OCI-LY3 (cell line): ENCODE measurements around the gene BAIAP2L1.

Experiments
- H2AFZ ChIP-seq: fragments of 200-600, 300-600 bp; shearing (Covaris generic); 2 replicates; pipeline ENCODE4 v1.6.0; 2014; ENCODE audit warnings: antibody characterized with exemption, low read depth, low read length
- H3K27ac ChIP-seq: fragments of 200-600, 300-600 bp; sonication (generic); 2 replicates; pipeline ENCODE4 v1.5.1; 2014; ENCODE audit warnings: mild to moderate bottlenecking, low read length, moderate library complexity, mixed read lengths
- H3K27me3 ChIP-seq: fragments of 200-600, 300-600 bp; sonication (generic); 2 replicates; pipeline ENCODE4 v1.6.1; 2014; ENCODE audit warnings: low read depth, low read length, mixed read lengths
- H3K36me3 ChIP-seq: fragments of 200-600, 300-600 bp; sonication (generic); replicated peaks from 2 replicates; pipeline ENCODE3; 2014; ENCODE audit warnings: low read depth, low read length, mixed read lengths
- H3K4me1 ChIP-seq: fragments of 300-600, 200-600 bp; sonication (generic); 2 replicates; pipeline ENCODE4 v1.6.1; 2014; ENCODE audit warnings: low read length, mixed read lengths
- H3K4me2 ChIP-seq: fragments of 200-600, 300-600 bp; sonication (generic); 2 replicates; pipeline ENCODE4 v1.6.1; 2014; ENCODE audit warnings: low read length, mixed read lengths
- H3K4me3 ChIP-seq: fragments of 300-600, 200-600 bp; sonication (generic); 2 replicates; pipeline ENCODE4 v1.5.1; 2014; ENCODE audit warnings: antibody characterized with exemption, mild to moderate bottlenecking, low read length, moderate library complexity
- H3K79me2 ChIP-seq: fragments of 300-600, 200-600 bp; shearing (Covaris generic); 2 replicates; pipeline ENCODE4 v1.6.1; 2014; ENCODE audit warnings: mild to moderate bottlenecking, low read length, mixed read lengths
- H3K9ac ChIP-seq: fragments of 300-600, 200-600 bp; shearing (Covaris generic); 2 replicates; pipeline ENCODE4 v1.6.0; 2014; ENCODE audit warnings: mild to moderate bottlenecking, low read length, moderate library complexity
- H3K9me3 ChIP-seq: fragments of 200-600, 300-600 bp; shearing (Covaris generic); 2 replicates; pipeline ENCODE4 v1.6.1; 2014; ENCODE audit warnings: low read length, mixed read lengths; ENCODE audit not compliant: insufficient read depth
- H4K20me1 ChIP-seq: fragments of 200-600, 300-600 bp; sonication (generic); 2 replicates; pipeline ENCODE4 v1.6.1; 2016; ENCODE audit warnings: low read length, mixed read lengths; ENCODE audit not compliant: insufficient read depth
- CTCF ChIP-seq: fragments of 200-600, 300-600 bp; sonication (generic); IDR thresholded peaks from 2 replicates; pipeline ENCODE4 v1.5.1; 2014; ENCODE audit warnings: antibody characterized with exemption, low read length, low read depth
- EZH2phosphoT487 ChIP-seq: fragments of 200-600 bp; shearing (Covaris generic); IDR thresholded peaks from 2 replicates; pipeline ENCODE4 v1.6.1; 2018; ENCODE audit warnings: antibody characterized with exemption, mixed run types, low read depth

The BAIAP2L1 gene

GRCh38 chr7:98289333-98289875 lies 111.5 kb downstream of the BAIAP2L1 start:
- H3K79me2 ChIP-seq: peaks cover 15% of the 10 kb centered on the region
- no peak overlapping the region for H2AFZ ChIP-seq
- H3K36me3 ChIP-seq: peaks cover 10% of the 10 kb centered on the region
- no peak overlapping the region for H3K4me2 ChIP-seq
- H3K4me1 ChIP-seq: no peaks in the 10 kb centered on the region
- no peak overlapping the region for H3K27ac ChIP-seq
- H3K9ac ChIP-seq: no peak overlapping the region
- H4K20me1 ChIP-seq: peaks cover 65% of the 10 kb centered on the region
- H3K9me3 ChIP-seq: no peaks in the 10 kb centered on the region
- TF ChIP-seq CTCF (no peak), EZH2phosphoT487 (no peak)
- no peak overlapping the region for H3K4me3 ChIP-seq
- no peaks in the 10 kb centered on the region for H3K27me3 ChIP-seq

DNA sequence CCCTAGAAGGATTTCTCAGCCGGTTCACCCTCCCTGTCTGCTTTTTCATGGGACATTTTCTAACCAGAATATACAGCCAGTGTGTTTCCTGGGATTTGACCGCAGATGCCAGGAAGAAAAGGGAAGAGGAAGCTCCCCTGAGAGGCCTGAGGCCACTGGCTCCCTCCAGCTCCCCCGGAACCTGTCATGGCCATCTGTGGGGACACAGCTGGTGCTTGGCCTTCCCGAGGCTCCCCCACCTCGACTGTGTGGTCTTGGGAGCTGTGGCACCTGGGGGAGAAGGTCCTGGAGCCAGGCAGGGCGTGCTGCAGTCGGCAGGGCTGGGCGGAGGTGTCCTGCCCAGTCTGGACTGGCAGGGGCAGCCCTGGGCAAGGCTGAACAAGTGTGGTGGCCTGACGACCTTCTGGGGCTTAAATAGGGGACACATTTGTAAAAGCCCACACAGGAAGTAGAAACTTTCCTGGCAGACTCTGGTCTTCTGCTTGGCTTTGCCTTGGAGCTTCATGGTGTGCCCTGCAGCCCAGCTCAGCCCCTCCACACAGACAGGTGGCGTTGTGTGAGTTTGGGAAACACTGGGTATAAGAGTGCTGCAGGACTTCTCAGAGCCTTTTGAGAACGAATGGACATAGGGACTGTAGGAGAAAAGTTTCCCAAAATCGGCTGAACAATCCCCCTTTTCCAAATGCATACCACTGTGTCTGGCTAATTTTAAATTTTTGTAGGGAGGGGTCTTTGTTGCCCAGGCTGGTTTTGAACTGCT lies 112.6 kb downstream of the BAIAP2L1 start:
- Histone ChIP-seq H4K20me1 (peaks cover 70% of the 10 kb centered on the region), H3K4me2 (no peak overlapping the region), H2AFZ (no peak overlapping the region), H3K4me3 (no peak overlapping the region), H3K4me1 (no peaks in the 10 kb centered on the region), H3K36me3 (peaks cover 10% of the 10 kb centered on the region), H3K9me3 (no peaks in the 10 kb centered on the region), H3K79me2 (peaks cover 24% of the 10 kb centered on the region), H3K27me3 (no peaks in the 10 kb centered on the region), H3K27ac (no peak overlapping the region), H3K9ac (no peak overlapping the region)
- TF ChIP-seq CTCF: no peak
- no peak for TF ChIP-seq EZH2phosphoT487

GRCh38 chr7:98287486-98287959 lies 113.4 kb downstream of the BAIAP2L1 start:
- H4K20me1 ChIP-seq: peaks cover 73% of the 10 kb centered on the region
- H3K4me2 ChIP-seq: no peak overlapping the region
- H2AFZ ChIP-seq: no peak overlapping the region
- no peak overlapping the region for H3K27ac ChIP-seq
- no peaks in the 10 kb centered on the region for H3K9me3 ChIP-seq
- H3K36me3 ChIP-seq: peaks cover 11% of the 10 kb centered on the region
- no peak overlapping the region for H3K9ac ChIP-seq
- no peaks in the 10 kb centered on the region for H3K27me3 ChIP-seq
- peaks cover 5% of the 10 kb centered on the region for H3K4me1 ChIP-seq
- no peak overlapping the region for H3K4me3 ChIP-seq
- peaks cover 29% of the 10 kb centered on the region for H3K79me2 ChIP-seq
- TF ChIP-seq EZH2phosphoT487: no peak
- TF ChIP-seq CTCF: no peak

- peaks cover 8% of the 10 kb centered on the region for H3K36me3 ChIP-seq
- no peak overlapping the region for H3K27ac ChIP-seq
- H4K20me1 ChIP-seq: peaks cover 72% of the 10 kb centered on the region
- no peaks in the 10 kb centered on the region for H3K9me3 ChIP-seq
- no peak for TF ChIP-seq EZH2phosphoT487
- TF ChIP-seq CTCF: no peak
- H3K27me3 ChIP-seq: no peaks in the 10 kb centered on the region
- H2AFZ ChIP-seq: no peak overlapping the region
- no peak overlapping the region for H3K4me2 ChIP-seq
- peaks cover 36% of the 10 kb centered on the region for H3K79me2 ChIP-seq
- no peak overlapping the region for H3K4me3 ChIP-seq
- H3K9ac ChIP-seq: no peak overlapping the region
- H3K4me1 ChIP-seq: peaks cover 9% of the 10 kb centered on the region
Measured at GRCh38 chr7:98286701-98287485, 114.0 kb downstream of the BAIAP2L1 start.
